RWPE1 (cell line): ENCODE results near the gene TUT7.

Experiments
- CTCF ChIA-PET: fragments of 350-600 bp; sonication (Branson Sonifier 250); formaldehyde crosslinking; extraction: SDS; loops from one replicate; lab custom pipeline; 2021; lab: Yijun Ruan, JAX
- POLR2A ChIA-PET: fragments of 400-600 bp; formaldehyde crosslinking; extraction: SDS; loops from one replicate; lab custom pipeline; 2020; ENCODE audit warnings: antibody characterized with exemption; ENCODE audit not compliant: low non-redundant PET; lab: Yijun Ruan, JAX
- DNase-seq: peaks from one replicate; pipeline ENCODE4 v3.0.0; 2012; ENCODE audit warnings: low spot score
- H3K27ac ChIP-seq: fragments of 450-650 bp; 2 replicates; pipeline ENCODE4 v1.5.1; 2017
- CTCF ChIP-seq: fragments of 450-650 bp; conservative IDR thresholded peaks from 2 replicates; pipeline ENCODE4 v1.5.1; 2017; ENCODE audit warnings: low read depth, mild to moderate bottlenecking

The TUT7 gene

GRCh38 chr9:86282077-86282978, 71.9 kb downstream of the TUT7 start, which contains the start of gene ISCA1:
TSS of gene ISCA1 (minus strand) at chr9:86282538. CDS start at chr9:86282458, 80 bp downstream.
- TF ChIP-seq CTCF = no peak
- peak; percentile 90 for DNase-seq
- H3K27ac ChIP-seq = peak within 1 kb of the TSS; percentile 94
- POLR2A ChIA-PET = interaction anchor here (1.1 to 1.4 kb wide), 2 partner anchors 17 to 69 kb away, joined by 3 to 4 read pairs; no protein-coding TSS in a partner anchor
- CTCF ChIA-PET = no interaction called here

- peak overlapping the region; percentile 94 for H3K27ac ChIP-seq
- no peak for TF ChIP-seq CTCF
- POLR2A ChIA-PET = interaction anchor here (1.4 kb wide), 1 partner anchor 18 kb away, joined by 4 read pairs; no protein-coding TSS in a partner anchor
- CTCF ChIA-PET = no interaction called here
- DNase-seq = no peak
Measured at GRCh38 chr9:86281593-86282076, 72.6 kb downstream of the TUT7 start.

GRCh38 chr9:86280580-86280979, 73.6 kb downstream of the TUT7 start:
- H3K27ac ChIP-seq = no peak overlapping the region
- DNase-seq = no peak
- POLR2A ChIA-PET = interaction anchor here (0.7 kb wide), 1 partner anchor 457 kb away, joined by 8 read pairs; no protein-coding TSS in a partner anchor
- TF ChIP-seq CTCF = no peak
- CTCF ChIA-PET = no interaction called here

- POLR2A ChIA-PET = interaction anchor here (0.7 kb wide), 1 partner anchor 456 kb away, joined by 8 read pairs; no protein-coding TSS in a partner anchor
Measured at GRCh38 chr9:86279839-86280238, 74.4 kb downstream of the TUT7 start.

GRCh38 chr9:86277072-86277471, 77.1 kb downstream of the TUT7 start:
- DNase-seq = no peak
- ChIA-PET CTCF (no interaction called here), POLR2A (no interaction called here)
- no peak overlapping the region for H3K27ac ChIP-seq
- no peak for TF ChIP-seq CTCF

More at GRCh38 chr9:86279839-86280238, 74.4 kb downstream of the TUT7 start:
- no peak for TF ChIP-seq CTCF
- H3K27ac ChIP-seq = no peak overlapping the region
- no peak for DNase-seq
- CTCF ChIA-PET = no interaction called here

GRCh38 chr9:86275962-86276361, 78.2 kb downstream of the TUT7 start:
- no peak for TF ChIP-seq CTCF
- ChIA-PET POLR2A (no interaction called here), CTCF (interaction anchor here (0.6 kb wide), 1 partner anchor 1599 kb away, joined by 3 read pairs; no protein-coding TSS in a partner anchor)
- H3K27ac ChIP-seq = no peak overlapping the region
- DNase-seq = no peak
